Tibial nerve (tissue), 4 donors: Measurements from ENCODE around the gene TAF10. TPM values are rescaled to one million over a fixed set of nuclear protein-coding genes. Genes with fewer than 3 reads are reported as not detected.

Experiments used
- DNase-seq, 2 donors: peaks; one replicate each; pipeline ENCODE4 v3.0.0-alpha.2; 2019; ENCODE audit warnings: low spot score in 2 of 2
- H3K27ac ChIP-seq, 4 donors: fragments of 200-600 bp; sonication (generic) in 3 of 4; one replicate each; pipeline ENCODE4 v1.5.1; 2017 to 2019; ENCODE audit warnings: mild to moderate bottlenecking in 1 of 4
- H3K27me3 ChIP-seq, 2 donors: fragments of 200-600 bp; sonication (generic) in 1 of 2; one replicate each; pipeline versions ENCODE4 v1.5.1 to v1.6.0; 2017 to 2019
- H3K36me3 ChIP-seq, 3 donors: fragments of 200-600 bp; sonication (generic); one replicate each; pipeline ENCODE4 v1.5.1; 2018 to 2019
- H3K4me1 ChIP-seq, 4 donors: fragments of 200-600 bp; sonication (generic) in 3 of 4; one replicate each; pipeline ENCODE4 v1.5.1; 2017 to 2019
- H3K4me3 ChIP-seq, 4 donors: fragments of 200-600 bp; sonication (generic) in 3 of 4; one replicate each; pipeline ENCODE4 v1.5.1; 2017 to 2019; ENCODE audit warnings: mild to moderate bottlenecking in 1 of 4, moderate library complexity in 1 of 4
- H3K9me3 ChIP-seq, 4 donors: fragments of 200-600 bp; sonication (generic) in 3 of 4; one replicate each; pipeline ENCODE4 v1.5.1; 2017 to 2019
- EP300 ChIP-seq, 2 donors: sonication (generic); formaldehyde crosslinking; IDR thresholded peaks; one replicate each; pipeline ENCODE4 v1.6.1; 2017; ENCODE audit warnings: antibody characterized with exemption in 2 of 2, mild to moderate bottlenecking in 1 of 2
- POLR2A ChIP-seq, 2 donors: fragments of 450-650 bp; IDR thresholded peaks; one replicate each; pipeline ENCODE4 v1.6.1; 2017; ENCODE audit warnings: antibody characterized with exemption in 2 of 2, mild to moderate bottlenecking in 2 of 2, moderate library complexity in 2 of 2
- WGBS, 2 donors: methylation state at CpG; one replicate each; pipeline ENCODE4 v1.1.5; 2018; 5-methylcytosine and 5-hydroxymethylcytosine counted together
- total RNA-seq, 4 donors: library from RNA; depleted of rRNA; stranded (reverse); fragments of >200 nt; gene quantifications; one replicate each; pipeline ENCODE4 v1.1.0, GENCODE V29; 2016
- TF ChIP-seq, protein P1 (sequence below), 5 experiments: fragments of 200-600 bp in 3 of 5; fragments of 450-650 bp in 2 of 5; sonication (generic) in 3 of 5; IDR thresholded peaks; one replicate each; pipeline ENCODE4 v1.5.1; 2016 to 2019; ENCODE audit warnings: antibody characterized with exemption in 5 of 5, mild to moderate bottlenecking in 3 of 5, moderate library complexity in 2 of 5

TAF10 gene
- total RNA-seq, 4 donors from 2014 or later: 148 to 235 (median 155) TPM

DNA sequence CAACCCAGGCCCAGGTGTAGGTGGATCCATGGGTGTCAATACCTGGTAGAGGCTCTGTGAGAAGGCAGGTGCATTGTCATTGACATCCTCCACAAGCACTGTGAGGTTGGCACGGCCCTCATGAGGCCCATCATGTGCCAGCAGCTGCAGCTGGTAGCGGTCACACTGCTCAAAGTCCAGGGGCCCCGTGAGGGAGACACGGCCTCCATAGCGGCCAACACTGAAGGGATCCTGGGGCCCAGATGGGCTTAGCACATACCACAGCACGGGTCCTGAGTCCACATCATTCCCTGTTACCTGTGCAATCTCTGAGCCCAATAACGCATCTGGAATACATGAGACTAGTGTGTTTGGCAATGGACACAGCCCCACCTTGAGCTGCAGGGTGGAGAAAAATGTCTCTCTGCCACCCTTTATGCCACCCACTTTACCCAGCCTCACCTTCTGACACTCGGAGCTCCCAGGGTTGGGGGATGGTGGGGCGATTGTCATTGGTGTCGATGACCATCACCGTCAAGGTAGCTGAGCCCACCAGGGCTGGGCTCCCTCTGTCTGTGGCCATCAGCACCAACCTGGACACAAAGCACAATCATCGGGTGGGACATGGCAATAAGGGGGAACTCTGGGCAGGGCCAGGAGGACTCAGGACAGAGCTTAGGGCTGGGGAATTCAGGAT, 13.3 kb upstream of the TAF10 start:
- TF ChIP-seq EP300 (IDR thresholded peaks at IDR 0.05) (no peak), POLR2A (IDR thresholded peaks at IDR 0.05) (no peak)
- TF ChIP-seq, protein P1, sequence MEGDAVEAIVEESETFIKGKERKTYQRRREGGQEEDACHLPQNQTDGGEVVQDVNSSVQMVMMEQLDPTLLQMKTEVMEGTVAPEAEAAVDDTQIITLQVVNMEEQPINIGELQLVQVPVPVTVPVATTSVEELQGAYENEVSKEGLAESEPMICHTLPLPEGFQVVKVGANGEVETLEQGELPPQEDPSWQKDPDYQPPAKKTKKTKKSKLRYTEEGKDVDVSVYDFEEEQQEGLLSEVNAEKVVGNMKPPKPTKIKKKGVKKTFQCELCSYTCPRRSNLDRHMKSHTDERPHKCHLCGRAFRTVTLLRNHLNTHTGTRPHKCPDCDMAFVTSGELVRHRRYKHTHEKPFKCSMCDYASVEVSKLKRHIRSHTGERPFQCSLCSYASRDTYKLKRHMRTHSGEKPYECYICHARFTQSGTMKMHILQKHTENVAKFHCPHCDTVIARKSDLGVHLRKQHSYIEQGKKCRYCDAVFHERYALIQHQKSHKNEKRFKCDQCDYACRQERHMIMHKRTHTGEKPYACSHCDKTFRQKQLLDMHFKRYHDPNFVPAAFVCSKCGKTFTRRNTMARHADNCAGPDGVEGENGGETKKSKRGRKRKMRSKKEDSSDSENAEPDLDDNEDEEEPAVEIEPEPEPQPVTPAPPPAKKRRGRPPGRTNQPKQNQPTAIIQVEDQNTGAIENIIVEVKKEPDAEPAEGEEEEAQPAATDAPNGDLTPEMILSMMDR (IDR thresholded peaks at IDR 0.05): no peak

DNA sequence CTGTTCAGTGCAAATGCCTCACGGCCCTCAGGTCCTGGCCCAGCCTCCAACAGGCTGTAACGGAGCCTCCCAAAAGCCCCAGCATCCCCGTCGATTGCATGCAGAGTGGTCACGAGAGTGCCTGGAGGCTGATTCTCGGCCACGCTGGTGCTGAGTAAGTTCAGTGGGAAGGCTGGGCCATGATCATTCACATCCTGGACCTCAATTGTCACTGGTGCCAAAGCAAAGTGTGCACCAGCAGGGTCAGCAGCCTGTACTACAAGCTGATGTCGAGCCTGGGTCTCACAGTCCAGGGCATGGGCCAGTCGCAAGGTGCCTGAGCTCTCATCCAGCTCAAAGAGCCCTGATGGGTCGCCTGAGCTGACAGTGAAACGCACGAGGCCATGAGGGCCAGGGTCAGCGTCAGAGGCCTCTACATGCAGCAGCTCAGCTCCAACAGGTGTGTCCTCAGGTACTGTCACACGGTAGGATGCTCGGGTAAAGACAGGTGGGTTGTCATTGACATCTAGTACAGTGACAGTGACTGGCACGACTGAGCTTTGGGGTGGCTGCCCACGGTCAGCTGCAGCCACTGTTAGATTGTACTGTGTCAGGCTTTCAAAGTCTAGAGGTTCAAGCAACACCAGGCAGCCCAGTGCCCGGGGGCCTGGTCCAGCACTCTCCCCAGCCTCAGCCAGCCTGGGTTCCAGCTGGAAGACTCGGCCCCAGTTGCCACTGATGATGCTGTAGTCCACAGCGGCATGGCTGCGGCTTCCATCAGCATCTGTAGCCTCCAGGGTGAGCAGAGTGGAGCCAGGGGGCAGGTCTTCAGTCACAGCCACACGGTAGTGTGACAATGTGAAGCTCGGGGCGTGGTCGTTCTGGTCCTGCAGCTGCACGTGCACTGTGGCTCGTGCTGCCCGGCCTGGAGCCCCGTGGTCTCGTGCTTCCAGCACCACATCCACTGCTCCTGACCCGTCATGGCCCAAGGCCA, 11.7 kb upstream of the TAF10 start:
- no peak for DNase-seq
- no peaks in the 10 kb centered on the region for H3K9me3 ChIP-seq
- H3K27ac ChIP-seq: no peak overlapping the region
- 88% methylated on average over 29 to 31 of the region's 31 CpGs for WGBS, 2 donors
- no peak overlapping the region for H3K4me3 ChIP-seq
- H3K27me3 ChIP-seq: no peaks in the 10 kb centered on the region
- peaks cover 0 to 14% (median 2%) of the 10 kb centered on the region in 4 donors for H3K4me1 ChIP-seq
- TF ChIP-seq, protein P1 (IDR thresholded peaks at IDR 0.05): no peak
- TF ChIP-seq EP300 (IDR thresholded peaks at IDR 0.05): no peak
- peaks cover 0 to 40% (median 0%) of the 10 kb centered on the region in 3 donors for H3K36me3 ChIP-seq

More for the DNA sequence above, 13.3 kb upstream of the TAF10 start:
- H3K27ac ChIP-seq: no peak overlapping the region
- DNase-seq: no peak
- peaks cover 0 to 3% (median 1%) of the 10 kb centered on the region in 4 donors for H3K4me1 ChIP-seq
- no peak overlapping the region for H3K4me3 ChIP-seq
- no peaks in the 10 kb centered on the region for H3K27me3 ChIP-seq
- 95% methylated on average over 7 to 12 of the region's 12 CpGs for WGBS, 2 donors
- H3K36me3 ChIP-seq: peaks cover 0 to 50% (median 0%) of the 10 kb centered on the region in 3 donors
- no peaks in the 10 kb centered on the region for H3K9me3 ChIP-seq

DNA sequence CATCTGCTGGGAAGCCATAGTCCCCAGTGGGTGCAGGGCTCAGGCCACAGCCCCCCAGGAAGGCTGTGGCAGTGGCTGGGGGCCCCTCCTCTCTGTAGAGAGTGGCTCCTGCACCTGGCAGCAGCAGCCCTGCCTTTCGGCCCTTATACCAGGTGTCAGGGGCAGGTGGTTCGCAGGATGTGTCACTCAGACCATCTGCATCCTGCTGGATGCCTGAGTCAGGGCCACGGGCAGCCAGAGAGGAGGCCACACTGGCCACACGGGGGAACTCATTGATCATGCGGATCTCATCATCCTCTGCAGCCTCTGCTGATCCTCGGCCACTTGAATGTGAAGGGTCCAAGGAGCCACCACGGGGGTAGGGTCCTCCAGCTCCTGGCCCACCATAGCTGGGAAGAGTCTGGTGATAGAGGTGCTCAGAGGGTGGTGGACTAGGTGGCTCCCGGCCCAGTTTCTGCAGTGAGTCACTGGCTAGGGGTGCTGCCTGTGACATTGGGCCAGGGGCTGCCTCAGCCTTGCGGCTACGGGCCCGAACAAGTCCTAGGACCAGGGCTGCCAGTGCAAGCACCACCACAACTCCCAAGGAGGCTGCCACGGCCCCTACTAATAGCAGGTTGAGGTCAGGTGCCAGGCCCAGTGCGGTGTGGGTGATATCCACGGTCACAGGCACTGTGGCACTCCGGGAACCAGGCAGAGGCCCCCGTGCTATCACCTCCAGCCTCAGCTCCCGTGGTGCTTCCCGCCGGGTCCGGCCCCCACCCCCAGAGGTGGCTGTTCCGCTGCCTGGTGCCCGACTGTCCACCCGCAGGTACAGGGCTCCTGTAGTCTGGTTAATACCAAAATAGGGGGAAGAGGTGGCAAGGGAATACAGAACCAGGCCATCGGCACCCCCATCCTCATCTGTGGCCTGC, 10.5 kb upstream of the TAF10 start:
- Histone ChIP-seq H3K4me1 (peaks cover 0 to 25% (median 7%) of the 10 kb centered on the region in 4 donors), H3K4me3 (no peak overlapping the region), H3K36me3 (peaks cover 0 to 40% (median 0%) of the 10 kb centered on the region in 3 donors), H3K27me3 (no peaks in the 10 kb centered on the region), H3K9me3 (no peaks in the 10 kb centered on the region), H3K27ac (no peak overlapping the region)
- TF ChIP-seq POLR2A (IDR thresholded peaks at IDR 0.05) (no peak), EP300 (IDR thresholded peaks at IDR 0.05) (no peak)
- TF ChIP-seq, protein P1 (IDR thresholded peaks at IDR 0.05): no peak
- WGBS, 2 donors: 87 to 88% methylated on average over 22 to 24 of the region's 24 CpGs
- no peak for DNase-seq

DNA sequence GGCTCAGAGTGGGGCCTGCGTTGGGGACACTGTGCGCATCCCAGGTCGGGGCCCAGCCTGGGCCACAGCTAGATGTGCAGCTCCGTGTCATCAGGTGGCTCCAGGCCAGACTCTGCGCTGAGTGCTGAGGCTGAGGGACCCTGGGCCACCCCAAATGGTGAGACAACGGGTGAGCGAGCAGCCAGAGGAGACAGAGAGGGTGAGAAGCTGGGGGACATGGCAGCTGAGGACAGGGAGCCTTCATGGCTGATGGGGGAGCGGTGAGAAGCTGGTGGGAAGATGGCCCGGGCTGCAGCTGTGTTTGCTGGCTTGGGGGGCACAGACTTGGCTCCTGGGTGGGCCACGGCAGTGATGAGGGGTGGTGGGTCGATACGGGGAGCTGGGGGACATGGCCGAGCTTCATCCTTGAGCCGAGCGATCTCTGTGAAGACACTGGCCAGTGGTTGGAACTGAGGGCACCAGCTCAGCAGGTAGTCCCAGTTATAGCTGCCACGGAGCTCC, 9.7 kb upstream of the TAF10 start:
- WGBS, 2 donors: 84 to 91% methylated on average over 11 to 13 of the region's 16 CpGs
- no peak overlapping the region for H3K27ac ChIP-seq
- TF ChIP-seq POLR2A (IDR thresholded peaks at IDR 0.05) (no peak), EP300 (IDR thresholded peaks at IDR 0.05) (no peak)
- TF ChIP-seq, protein P1 (IDR thresholded peaks at IDR 0.05): no peak
- no peak overlapping the region for H3K4me3 ChIP-seq
- no peaks in the 10 kb centered on the region for H3K9me3 ChIP-seq
- H3K27me3 ChIP-seq: no peaks in the 10 kb centered on the region
- no peak for DNase-seq
- H3K36me3 ChIP-seq: peaks cover 0 to 36% (median 0%) of the 10 kb centered on the region in 3 donors
- H3K4me1 ChIP-seq: peaks cover 0 to 26% (median 7%) of the 10 kb centered on the region in 4 donors
